ENCODE results near the gene TNS3.

The TNS3 gene

GRCh38 chr7:47622586-47622945, 40.7 kb upstream of the TNS3 start:
- no peak for DNase-seq (ENCODE audit: extremely low read depth, low read depth)
- no peak for TF ChIP-seq CTCF (IDR thresholded peaks at IDR 0.05; ENCODE audit: low read depth, low read length, missing control alignments)
- no peak overlapping the region for H3K4me3 ChIP-seq (replicated peaks; ENCODE audit: low read depth, low read length)

DNA sequence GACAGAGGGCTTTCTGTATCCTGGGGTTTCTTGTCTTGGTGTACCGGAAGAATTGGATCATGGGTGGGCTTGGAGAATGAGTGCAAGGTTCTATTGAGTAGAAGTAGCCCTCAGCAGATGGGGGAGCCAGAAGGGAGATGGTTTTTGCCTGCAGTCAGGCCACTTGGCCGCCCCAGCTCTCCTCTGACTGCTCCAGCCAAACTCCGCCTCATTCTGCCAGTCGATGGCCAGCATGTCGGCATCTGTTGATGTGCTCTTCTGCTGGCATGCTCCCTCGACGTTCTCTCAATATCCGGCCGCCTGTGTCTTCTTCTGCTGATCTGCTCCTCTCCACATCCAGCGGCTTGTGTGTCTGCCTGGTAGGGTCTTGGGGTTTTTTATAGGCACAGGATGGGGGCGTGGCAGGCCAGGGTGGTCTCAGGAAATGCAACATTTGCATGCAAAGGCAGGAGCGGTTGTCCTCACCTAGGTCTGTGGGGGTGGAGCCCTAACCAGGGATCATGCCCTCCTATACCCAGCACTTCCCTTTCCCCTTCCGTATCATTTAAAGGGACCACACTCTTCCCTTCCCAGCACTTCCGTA, 40.2 kb upstream of the TNS3 start:
- H3K4me3 ChIP-seq (replicated peaks; ENCODE audit: low read depth, low read length): no peak overlapping the region
- no peak for DNase-seq (ENCODE audit: extremely low read depth, low read depth)
- no peak for TF ChIP-seq CTCF (IDR thresholded peaks at IDR 0.05; ENCODE audit: low read depth, low read length, missing control alignments)

GRCh38 chr7:47621347-47621746, 39.4 kb upstream of the TNS3 start:
- no peak overlapping the region for H3K4me3 ChIP-seq (replicated peaks; ENCODE audit: low read depth, low read length)
- TF ChIP-seq CTCF (IDR thresholded peaks at IDR 0.05; ENCODE audit: low read depth, low read length, missing control alignments): no peak

GRCh38 chr7:47619806-47620205, 37.9 kb upstream of the TNS3 start:
- TF ChIP-seq CTCF (IDR thresholded peaks at IDR 0.05; ENCODE audit: low read depth, low read length, missing control alignments): no peak
- no peak for DNase-seq (ENCODE audit: extremely low read depth, low read depth)
- H3K4me3 ChIP-seq (replicated peaks; ENCODE audit: low read depth, low read length): no peak overlapping the region

More at GRCh38 chr7:47621347-47621746, 39.4 kb upstream of the TNS3 start:
- DNase-seq (ENCODE audit: extremely low read depth, low read depth): no peak

DNA sequence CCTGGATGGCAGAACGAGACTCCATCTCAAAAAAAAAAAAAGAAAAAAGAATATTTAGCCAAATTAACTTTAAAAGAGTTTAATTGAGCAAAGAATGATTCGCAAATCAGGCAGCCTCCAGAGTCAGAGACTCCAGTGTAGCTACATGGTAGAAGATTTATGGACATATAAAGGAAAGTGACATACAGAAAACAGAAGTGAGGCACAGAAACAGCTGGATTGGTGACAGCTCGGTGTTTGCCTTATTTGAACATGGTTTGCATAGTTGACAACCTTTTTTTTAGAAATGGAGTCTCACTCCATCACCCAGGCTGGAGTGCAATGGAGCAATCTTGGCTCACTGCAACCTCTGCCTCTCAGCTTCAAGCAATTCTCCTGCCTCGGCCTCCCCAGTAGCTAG, 35.2 kb upstream of the TNS3 start:
- TF ChIP-seq CTCF (IDR thresholded peaks at IDR 0.05; ENCODE audit: low read depth, low read length, missing control alignments): no peak
- no peak for DNase-seq (ENCODE audit: extremely low read depth, low read depth)
- H3K4me3 ChIP-seq (replicated peaks; ENCODE audit: low read depth, low read length): no peak overlapping the region

DNA sequence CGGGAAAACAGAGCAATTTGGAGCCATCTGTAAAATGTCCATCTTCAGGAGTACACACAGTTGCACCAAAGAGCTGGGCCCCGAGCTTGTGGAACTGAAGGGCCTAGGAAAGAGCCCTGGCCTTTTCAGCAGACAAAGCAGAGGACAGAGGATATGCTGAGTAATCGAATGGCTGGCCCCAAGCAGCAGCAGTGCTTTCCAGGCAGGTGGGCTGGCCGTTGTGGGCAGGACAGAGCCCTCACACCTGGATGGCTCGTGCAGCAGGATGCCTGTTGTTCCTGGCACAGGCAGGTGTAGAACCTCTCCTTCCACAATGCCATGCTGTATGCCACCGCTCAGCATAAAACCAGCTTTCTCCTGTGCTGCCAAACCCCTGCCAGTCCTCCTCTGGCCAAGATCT, 32.5 kb upstream of the TNS3 start:
- no peak overlapping the region for H3K4me3 ChIP-seq (replicated peaks; ENCODE audit: low read depth, low read length)
- no peak for DNase-seq (ENCODE audit: extremely low read depth, low read depth)
- TF ChIP-seq CTCF (IDR thresholded peaks at IDR 0.05; ENCODE audit: low read depth, low read length, missing control alignments): no peak

GRCh38 chr7:47611045-47611511, 29.2 kb upstream of the TNS3 start:
- no peak overlapping the region for H3K4me3 ChIP-seq (replicated peaks; ENCODE audit: low read depth, low read length)
- no peak for DNase-seq (ENCODE audit: extremely low read depth, low read depth)
- no peak for TF ChIP-seq CTCF (IDR thresholded peaks at IDR 0.05; ENCODE audit: low read depth, low read length, missing control alignments)

Data from HFF-Myc (cell line).